SW480 (cell line): Measurements from ENCODE around the gene PLA2G2F.
"Not testable (repeated sequence)": the region's sequence is repeated elsewhere in the genome, so short reads cannot be mapped to it uniquely, and the experiment has no call there.

Source experiments
- DNase-seq: peaks from one replicate; pipeline ENCODE4 v3.0.0-alpha.2; 2016; ENCODE audit warnings: low spot score

The PLA2G2F gene

DNA sequence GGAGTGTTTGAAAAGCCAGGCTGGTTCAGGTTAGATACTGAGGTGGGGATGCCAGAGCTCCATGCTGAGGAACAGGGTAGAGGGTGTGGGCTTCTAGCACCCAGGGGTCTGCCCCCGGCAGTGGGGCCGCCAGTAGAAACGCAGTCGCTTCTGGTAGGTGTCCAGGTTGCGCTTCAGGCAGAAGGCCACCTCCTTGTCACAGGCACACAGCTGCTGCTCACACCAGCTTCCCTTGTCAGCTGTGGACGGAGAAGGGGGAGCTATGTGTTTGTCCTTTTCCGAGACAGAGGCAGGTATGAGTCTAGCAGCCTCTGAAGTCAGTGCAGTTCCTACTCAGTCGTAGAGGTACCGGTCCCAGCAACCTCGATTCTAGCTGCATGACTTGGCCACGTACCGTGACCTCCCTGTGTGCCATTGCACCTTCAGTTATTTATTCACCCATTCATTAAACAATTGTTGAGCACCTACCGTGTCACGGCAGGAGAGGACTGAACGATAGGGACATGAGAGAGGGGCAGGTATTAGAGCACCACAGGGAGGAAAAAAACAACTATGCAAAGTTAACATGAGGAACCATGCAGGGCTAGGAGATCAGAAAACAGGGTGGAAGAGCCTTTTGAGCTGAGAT, 25.0 kb upstream of the PLA2G2F start:
- no peak for DNase-seq

DNA sequence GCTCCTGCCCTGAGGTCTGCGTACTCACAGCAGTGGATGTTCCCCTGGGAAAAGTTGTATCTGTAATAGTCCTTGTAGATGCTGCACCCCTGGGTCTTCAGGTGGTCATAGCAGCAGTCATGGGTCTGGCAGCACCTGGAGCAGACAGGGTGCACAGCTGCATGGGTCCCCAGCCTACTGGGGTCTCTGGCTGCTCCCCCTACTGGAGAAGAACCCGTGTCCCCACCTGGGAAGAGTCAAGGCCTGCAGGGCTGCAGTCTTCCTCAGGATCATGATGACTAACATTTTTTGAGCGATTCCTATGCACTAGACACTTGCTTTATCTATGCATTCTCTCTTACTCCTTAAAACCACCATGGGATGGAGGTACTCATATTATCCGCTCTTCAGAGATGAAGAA, 23.6 kb upstream of the PLA2G2F start:
- DNase-seq = no peak

DNA sequence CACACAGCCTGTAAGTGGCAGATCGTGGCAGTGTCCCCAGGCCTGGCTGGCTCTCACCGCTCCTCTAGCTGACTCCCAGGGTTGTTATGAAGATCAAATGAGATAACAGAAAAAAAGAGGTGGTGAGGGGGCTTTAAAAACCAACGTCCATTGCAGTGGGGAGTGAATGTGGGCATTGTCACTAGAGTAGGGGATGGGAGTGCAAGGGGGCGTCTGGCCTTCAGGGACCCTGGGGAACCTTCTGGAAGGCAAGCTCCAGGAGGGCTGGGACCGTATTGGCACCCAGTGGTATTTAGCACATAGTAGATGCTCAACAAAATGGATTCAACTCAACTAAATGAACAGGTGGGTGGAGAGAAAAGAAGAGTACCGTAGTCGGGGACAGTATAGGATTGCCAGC, 23.2 kb upstream of the PLA2G2F start:
- DNase-seq = no peak

DNA sequence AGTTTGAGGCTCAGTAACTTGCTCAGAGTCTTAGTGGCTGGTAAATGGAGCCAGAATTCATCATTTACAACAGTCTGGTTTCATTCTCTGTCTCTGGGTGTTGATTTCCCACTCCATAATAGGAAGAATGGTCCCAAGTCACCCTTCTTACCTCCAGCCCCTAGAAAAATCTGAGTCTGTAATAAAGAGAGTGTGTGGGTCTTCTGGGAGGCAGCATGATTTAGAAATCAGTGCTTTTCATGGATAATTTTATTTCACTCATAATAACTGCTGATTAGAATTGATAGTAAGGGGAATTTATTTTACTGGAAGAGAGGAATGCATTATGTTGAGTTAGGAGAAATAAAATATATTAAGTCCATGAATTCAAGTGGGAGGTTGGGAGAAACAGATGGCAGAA, 21.9 kb upstream of the PLA2G2F start:
- DNase-seq = no peak

DNA sequence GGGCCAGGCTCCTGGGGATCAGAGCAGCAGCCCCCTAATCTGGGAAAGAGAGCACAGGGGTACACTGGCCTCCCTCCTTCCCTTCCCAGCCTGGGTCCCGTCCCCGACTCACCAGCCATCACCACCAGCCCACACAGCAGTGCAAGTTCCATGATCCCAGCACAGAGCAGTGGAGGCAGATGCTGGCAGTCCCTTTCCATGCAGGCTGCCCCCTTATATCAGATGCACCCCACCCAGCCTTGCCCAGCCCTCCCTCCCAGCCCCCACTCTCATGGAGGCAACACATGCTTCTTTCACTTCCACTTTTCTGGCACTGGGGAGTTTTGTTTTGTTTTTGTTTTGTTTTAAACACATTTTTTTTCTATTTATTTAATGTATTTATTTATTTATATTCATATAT, 19.8 kb upstream of the PLA2G2F start, which contains the start of gene PLA2G2D:
Gene PLA2G2D (minus strand): TSS at position 190 of the 400 bp plus-strand sequence. CDS start 38 bp downstream, at position 152.
- DNase-seq = no peak

DNA sequence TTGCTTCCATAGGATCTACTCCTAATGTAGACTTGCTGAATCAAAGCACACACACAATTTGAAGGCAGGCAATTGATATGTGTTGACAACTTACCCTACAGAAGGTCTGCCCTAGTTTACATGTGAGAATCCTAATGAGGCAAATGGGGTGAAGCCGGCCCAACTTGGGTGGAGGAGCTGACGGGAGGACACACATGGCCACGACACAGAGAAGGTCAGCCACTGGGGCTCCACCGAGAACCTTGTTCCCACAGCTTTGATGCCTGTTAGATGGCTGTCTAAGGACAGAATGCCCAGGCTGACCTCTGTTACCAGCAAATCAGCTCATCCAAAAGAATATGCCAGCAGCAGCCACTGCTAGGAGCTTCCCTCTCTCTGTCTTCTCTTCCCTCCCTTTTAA, 18.3 kb upstream of the PLA2G2F start:
- no peak for DNase-seq

DNA sequence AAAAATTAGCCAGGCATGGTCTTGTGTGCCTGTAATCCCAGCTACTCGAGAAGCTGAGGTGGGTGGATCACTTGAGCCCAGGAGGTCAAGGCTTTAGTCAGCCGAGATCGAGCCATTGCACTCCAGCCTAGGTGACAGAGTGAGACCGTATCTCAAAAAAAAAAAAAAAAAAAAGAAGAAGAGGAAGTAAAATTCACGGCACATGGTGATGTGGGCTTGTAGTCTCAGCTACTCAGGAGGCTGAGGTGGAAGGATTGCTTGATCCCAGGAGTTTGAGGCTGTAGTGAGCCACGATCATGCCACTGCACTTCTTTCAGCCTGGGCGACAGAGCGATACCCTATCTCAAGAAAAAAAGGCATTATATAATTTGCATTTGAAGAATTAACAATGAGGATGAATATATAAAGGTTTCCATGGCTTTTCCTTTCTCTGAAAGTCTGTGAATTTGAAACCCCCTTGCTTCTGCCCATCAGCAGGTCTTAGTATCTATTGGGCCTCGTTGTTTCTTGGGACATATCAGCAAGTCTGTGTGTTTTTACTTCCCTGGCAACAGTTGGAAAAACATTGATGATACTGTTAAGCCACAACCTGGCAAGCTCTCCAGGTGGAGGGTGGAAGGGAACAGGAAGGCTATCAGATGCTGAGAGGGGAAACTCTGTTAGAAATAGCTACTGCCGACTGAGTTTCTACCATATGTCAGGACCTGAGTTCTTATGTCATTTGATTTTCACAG, 15.2 kb upstream of the PLA2G2F start:
- no peak for DNase-seq

DNA sequence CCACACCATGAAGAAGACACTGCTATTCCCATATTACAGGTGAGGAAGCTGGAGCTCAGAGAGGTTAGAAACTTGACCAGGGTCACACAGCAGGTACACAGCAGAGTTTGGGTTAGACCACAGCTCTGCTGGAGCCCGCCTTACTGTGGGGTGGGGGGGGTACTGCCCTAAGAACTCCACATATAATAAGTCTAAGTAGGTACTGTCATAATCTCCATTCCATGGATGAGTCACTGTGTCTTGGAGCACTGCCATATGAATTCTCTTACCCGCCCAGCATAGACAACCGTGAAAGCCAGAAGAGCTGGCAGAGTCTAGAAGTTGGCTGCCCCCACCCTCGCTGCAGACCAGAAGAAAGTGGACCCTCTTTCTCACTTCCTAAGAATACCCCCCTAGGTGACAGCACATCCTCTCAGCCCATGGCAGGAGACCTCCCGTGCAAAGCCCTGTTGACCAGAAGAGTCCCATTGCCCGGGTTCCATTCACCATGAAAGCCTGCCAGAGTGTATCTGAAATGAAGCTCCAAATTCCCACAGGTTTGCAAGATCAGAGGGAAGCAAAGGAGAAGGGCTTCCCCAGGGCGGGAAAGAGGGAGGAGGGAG, 14.6 kb upstream of the PLA2G2F start:
- peak; percentile 69 for DNase-seq

DNA sequence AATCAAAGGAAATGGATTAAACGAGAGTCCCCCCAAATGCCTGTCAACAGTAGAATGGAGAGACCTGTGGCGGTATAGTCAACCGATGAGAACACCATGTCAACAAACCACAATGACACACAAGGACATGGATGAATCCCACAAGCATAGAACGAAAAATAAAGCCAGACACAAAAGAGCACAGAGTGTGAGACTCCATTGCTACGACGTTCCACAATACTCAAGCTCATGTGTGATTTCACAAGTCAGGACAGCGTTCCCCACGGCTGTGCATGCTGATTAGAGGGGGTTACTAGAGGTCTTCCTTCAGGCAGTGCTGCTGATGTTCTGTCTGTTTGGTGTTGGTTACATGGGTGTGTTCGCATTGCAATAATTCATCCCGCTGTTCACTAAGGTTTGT, 14.0 kb upstream of the PLA2G2F start:
- DNase-seq = no peak

DNA sequence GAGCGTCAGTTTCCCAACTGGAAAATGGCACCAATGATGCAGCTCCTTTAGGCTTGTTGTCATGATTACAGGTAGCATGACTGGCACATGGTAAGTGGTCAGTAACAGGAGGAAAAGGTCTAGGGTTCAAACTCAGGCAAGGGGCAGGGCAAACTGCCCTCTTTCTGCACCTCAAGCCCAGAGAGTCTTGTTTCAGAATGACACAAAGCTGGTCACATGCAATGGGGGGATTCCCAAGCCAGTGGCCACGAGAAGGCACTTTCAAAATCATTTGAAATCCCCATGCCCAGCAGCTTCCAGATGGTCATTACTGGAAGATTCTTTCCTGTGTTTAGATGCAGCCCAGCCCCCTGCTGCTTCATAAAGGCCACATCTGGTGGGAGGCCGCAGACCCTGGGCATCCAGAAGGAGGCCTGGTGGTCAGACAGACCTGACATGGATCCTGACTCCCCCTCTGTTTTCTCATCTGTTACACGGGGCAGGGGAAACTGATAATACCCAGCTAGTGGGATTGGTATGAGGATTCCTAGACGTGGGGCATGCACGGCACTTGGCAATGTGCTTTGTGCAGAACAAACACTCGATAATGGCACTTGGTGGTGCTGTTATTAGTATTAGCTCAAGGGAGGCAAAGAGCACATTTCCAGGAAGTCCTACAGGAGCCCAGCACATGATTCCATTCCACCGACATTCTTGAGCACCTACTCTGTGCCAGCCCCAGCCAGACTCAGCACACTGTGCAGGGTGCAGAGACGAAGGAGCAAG, 12.9 kb upstream of the PLA2G2F start:
- no peak for DNase-seq

DNA sequence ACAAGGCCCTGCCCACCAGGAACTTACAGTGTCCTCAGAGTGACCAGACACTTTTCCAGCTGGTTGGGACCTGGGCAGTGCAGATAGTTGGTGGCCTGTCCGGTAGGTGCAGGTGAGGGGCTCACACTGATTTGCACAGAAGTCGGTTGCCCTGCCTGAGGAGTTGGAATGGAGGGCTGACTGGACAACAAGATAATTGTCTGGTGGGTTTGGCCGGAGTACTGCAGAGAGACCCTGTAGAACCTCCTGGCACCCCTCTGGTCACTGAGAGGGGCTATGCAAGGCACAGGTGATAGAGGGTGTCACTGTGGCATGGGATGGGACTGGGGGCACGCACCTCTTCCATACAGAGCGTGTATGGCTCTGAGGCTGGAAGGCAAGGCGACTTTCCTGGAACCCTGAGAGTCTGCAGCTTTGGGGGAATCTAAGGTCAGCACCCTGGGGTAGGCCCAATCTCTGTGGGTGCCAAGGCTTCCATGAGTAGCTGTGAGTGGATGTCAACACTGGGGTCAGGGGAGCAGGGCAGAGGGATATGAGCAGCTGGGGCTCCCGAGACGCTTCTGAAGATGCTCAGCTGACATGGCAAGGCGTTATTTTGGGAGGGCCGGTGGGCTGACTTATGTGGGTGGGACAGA, 12.2 kb upstream of the PLA2G2F start:
- no peak for DNase-seq

DNA sequence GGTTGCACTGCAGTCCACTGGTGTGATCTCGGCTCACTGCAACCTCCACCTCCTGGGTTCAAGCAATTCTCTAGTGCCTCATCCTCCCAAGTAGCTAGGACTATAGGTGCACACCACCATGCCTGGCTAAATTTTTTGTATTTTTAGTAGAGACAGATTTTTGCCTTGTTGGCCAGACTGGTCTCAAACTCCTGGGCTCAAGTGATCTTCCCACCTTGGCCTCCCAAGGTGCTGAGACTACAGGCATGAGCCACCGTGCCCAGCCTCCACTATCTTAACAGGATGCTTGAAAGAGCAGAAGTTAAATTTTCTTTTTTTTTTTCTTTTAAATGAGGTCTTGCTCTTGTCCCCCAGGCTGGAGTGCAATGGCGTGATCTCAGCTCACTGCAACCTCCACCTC, 8.6 kb upstream of the PLA2G2F start:
- not testable (repeated sequence) for DNase-seq

DNA sequence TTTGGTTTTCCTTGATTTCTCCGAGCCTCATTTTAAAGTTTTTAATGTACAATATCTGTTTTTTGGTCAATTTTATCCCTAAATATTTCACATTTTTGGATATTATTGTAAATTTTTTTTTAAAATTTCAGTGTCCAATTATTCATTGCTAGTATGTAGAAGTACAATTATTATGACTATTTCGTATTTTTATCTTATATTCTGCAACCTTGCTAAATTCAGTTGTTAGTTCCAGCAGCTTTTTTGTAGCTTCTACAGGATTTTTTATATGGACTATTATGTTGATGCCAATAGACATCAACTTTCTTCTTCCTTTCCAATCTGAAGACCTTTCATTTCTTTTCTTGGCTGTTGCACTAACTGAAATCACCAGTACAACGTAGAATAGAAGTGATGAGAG, 4.1 kb upstream of the PLA2G2F start:
- no peak for DNase-seq

DNA sequence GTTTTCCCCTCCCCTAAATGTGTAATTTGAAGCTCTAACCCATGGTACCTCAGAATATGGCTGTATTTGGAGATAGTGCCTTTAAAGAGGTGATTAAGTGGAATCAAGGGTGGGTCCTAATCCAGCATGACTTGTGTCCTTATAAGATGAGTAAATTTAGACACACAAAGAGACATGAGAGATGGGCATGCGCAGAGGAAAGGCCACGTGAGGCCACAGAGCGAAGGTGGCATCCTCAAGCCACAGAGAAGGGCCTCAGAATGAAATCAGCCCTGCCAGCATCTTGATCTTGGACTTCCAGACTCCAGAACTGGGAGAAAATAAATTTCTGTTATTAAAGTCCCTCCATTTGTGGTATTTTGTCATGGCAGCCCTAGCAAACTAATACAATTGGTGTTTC, 2.9 kb upstream of the PLA2G2F start:
- no peak for DNase-seq

DNA sequence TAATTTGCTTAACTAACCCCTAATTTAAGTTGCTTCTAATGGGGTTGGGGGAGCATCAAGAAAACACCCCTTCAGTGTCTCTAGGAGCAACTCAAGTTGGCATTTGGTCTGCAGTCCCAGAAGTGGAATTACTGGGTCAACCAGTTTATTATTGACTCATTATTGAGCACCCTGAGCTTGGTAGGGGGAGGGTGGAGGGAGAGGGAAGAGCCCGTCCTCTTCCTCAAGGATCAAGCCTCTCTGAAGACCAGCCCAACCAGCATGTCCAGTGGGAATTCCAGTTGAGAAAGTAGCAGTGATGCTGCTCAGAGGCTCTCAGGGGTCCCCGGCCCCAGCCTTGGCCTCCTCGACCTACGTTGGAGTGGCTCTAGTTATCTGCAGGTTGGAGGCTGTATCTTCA, 2.1 kb upstream of the PLA2G2F start:
- DNase-seq = no peak

DNA sequence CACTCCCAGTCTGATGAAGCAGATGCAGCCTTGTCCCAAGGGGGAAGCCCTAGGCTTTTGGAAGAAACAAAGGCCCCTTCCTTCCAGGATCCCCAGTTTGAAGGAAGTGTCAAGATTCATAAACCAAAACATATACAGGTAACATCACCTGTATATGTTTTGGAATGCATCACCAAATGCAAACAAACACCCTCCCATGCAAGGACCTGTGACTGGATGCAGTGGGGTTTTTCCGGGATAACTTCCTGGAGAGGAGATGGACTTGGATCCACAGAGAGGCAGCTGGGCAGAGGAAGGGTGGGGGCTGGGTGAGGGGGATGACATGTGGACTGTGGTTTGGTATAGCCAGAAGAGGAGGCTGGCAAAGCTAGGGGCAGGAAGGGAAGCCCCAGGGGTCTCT, 1.5 kb upstream of the PLA2G2F start:
- no peak for DNase-seq

DNA sequence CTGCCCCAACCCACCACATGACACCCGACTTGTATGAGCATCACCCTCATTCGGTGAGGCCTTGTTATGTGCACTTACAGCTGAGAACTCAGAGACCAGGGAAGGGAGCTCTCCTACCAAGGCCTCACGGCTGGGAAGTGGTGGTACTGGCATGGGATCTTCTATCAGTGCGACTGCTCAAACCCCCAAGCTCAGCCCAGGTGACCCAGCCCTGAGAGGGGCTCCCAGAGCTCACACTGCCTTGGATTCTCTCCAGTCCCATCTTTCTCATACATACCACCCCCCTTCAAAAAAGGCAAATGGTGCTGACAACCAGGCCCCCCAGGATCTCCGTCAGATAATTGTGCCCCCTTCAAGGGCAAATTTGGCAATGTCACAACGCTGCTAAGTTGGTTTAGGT, 777 bp upstream of the PLA2G2F start:
- DNase-seq = no peak

DNA sequence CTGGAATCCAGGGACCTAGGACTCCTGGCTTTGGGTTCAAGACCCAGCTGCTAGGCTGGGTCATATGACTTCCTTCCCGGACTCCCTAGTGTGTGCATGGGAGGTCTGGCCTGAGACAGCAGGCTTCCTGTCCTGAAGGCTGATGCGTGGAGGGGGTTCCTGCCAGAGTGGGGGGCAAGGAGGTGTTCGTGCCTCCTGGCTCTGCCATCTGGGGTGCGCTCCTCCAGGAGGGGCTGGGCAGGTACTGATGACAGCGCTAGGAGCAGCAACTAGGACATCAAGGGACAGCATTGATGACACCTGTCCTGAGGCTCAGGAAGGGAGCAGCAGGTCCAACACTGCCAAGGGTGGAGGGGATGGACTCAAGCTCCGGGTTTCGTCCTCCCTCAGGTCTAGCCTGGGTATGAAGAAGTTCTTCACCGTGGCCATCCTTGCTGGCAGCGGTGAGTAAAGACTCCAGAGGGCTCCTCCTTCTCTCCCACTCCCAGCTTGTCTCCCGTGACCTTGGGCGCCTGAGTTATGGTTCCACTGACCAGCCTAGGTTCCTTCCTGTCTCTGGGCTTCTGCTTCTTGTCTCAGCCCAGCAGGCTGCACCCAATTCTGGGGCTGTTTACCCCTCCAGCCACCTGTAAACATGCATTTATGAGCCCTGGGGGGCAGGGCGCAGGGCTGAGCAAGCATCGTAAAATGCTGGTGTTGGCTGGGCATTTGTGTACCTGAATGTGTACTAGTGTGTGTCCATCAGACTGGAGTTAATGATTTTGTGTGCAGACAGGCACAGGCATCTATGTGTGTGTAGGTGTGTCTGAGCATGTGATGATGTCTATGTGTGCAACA, 871 bp downstream of the PLA2G2F start:
- DNase-seq = no peak

DNA sequence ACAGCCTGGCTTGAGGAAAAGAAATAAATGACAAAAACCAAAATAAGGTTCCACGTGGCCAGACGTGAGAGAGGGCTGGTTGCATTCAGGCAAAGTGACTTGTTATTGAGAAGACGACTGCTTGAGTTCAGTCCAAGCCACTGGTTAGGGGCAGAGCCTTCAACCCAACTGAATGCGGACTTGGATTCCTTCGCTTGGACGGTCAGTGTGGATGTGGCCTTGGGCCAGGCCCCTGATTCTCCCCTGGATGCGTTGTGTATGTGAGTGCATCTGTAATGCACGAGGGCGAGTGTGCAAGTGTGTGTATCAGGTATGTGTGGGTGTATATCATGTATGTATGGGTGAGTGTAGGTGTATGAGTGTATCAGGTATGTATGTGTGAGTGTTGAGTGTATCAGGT, 1.9 kb downstream of the PLA2G2F start:
- no peak for DNase-seq

DNA sequence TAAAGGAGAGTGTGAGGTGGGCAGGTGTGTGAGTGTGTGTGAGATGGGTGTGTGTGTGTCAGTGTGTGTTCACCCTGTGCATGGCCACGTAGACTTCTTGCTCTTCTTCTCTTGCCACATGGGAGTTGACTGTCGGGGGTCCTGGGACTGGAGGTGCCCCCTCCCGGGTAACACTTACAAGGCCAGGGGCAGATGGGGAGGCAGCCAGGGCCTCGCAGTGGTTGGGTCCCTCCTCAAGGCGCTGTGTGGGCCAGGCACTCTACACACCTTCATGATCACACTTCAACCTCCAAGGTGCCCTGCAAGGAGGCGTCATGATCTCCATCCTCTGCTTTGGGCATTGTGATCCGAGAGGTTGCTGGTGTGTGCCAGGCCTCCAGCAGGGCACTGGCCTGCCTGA, 2.3 kb downstream of the PLA2G2F start:
- no peak for DNase-seq

DNA sequence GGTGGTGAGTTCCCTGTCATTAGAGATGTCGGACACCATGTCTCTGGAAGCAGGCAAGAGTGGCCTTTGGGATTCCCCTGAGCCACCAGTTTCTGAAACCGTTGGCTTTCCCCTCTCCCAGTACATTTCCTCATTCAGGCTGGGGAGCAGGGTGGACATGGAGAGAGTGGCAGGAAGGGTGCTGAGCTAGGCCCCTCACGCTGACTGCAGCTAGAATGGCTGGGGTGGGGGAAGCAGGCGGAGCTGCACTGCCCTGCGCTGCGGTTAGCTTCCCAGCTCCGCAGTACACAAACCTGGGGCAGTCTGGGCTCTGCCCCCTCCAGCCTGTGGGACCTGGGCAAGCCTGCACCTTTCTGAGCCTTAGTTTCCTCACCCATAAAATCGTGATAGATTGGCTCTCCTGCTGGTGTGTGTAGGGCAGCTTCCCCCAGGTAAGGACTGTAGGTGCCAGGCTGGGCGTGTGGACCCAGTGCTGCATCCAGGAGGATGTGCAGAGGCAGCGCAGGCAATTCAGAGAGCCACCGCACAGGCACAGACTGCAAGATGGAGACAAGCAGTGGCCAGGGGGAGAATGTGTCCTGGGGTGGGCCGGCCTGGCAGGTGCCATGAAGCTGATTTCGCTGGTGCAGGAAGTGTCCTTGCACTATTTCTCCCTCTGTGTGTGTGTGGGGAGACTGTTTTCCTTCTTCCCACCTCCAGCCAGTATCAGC, 3.0 kb downstream of the PLA2G2F start:
- no peak for DNase-seq
